Astrocyte (in vitro differentiated cells and primary cell): ENCODE measurements around the gene CACNB2. TPM values are rescaled to one million over a fixed set of nuclear protein-coding genes. Genes with fewer than 3 reads are reported as not detected.

ENCODE experiments used
- DNase-seq: peaks from one replicate; pipeline ENCODE4 v3.0.0-alpha.2; 2010; ENCODE audit warnings: low read depth
- FAIRE-seq: peaks from 2 replicates; lab custom pipeline; 2011; peaks lifted over from hg19 to GRCh38; lab: Jason Lieb, UNC
- H2AFZ ChIP-seq: 2 replicates; pipeline ENCODE4 v1.6.0; 2012; ENCODE audit warnings: low read depth, low read length, inconsistent platforms
- H3K27ac ChIP-seq: 2 replicates; pipeline ENCODE4 v1.5.1; 2011; ENCODE audit warnings: low read depth, low read length, inconsistent platforms
- H3K27me3 ChIP-seq: 2 replicates; pipeline ENCODE4 v1.6.0; 2011; ENCODE audit warnings: low read length, inconsistent platforms; ENCODE audit not compliant: insufficient read depth
- H3K36me3 ChIP-seq: 2 replicates; pipeline ENCODE4 v1.5.1; 2011; ENCODE audit warnings: low read length, inconsistent platforms; ENCODE audit not compliant: insufficient read depth
- H3K4me1 ChIP-seq: 2 replicates; pipeline ENCODE4 v1.5.1; 2011; ENCODE audit warnings: low read length, inconsistent platforms; ENCODE audit not compliant: insufficient read depth
- H3K4me2 ChIP-seq: 2 replicates; pipeline ENCODE4 v1.6.0; 2012; ENCODE audit warnings: low read length, inconsistent platforms
- H3K4me3 ChIP-seq: 2 replicates; pipeline ENCODE4 v1.5.1; 2011; ENCODE audit warnings: low read depth, mild to moderate bottlenecking, low read length, inconsistent platforms; ENCODE audit not compliant: insufficient read depth
- H3K79me2 ChIP-seq: 2 replicates; pipeline ENCODE4 v1.6.0; 2012; ENCODE audit warnings: mild to moderate bottlenecking, low read length, inconsistent platforms; ENCODE audit not compliant: insufficient read depth
- H3K9ac ChIP-seq: 2 replicates; pipeline ENCODE4 v1.6.0; 2012; ENCODE audit warnings: mild to moderate bottlenecking, low read length, inconsistent platforms
- H3K9me3 ChIP-seq: 2 replicates; pipeline ENCODE4 v1.5.1; 2012; ENCODE audit warnings: low read depth, mild to moderate bottlenecking, low read length, inconsistent platforms; ENCODE audit not compliant: insufficient read depth
- H4K20me1 ChIP-seq: 2 replicates; pipeline ENCODE4 v1.6.0; 2012; ENCODE audit warnings: low read length, inconsistent platforms; ENCODE audit not compliant: insufficient read depth
- H3K27ac Mint-ChIP-seq: one replicate; pipeline ENCODE4 v1.8.0; 2021; ENCODE audit warnings: mild to moderate bottlenecking, mixed read lengths; ENCODE audit not compliant: unreplicated experiment
- H3K27me3 Mint-ChIP-seq: one replicate; pipeline ENCODE4 v1.8.0; 2021; ENCODE audit warnings: low read depth, mixed read lengths; ENCODE audit not compliant: unreplicated experiment
- H3K36me3 Mint-ChIP-seq: one replicate; pipeline ENCODE4 v1.8.0; 2021; ENCODE audit warnings: low read depth, mixed read lengths; ENCODE audit not compliant: unreplicated experiment
- H3K4me1 Mint-ChIP-seq: one replicate; pipeline ENCODE4 v1.8.0; 2021; ENCODE audit warnings: low read depth, mixed read lengths; ENCODE audit not compliant: unreplicated experiment
- H3K4me3 Mint-ChIP-seq: one replicate; pipeline ENCODE4 v1.8.0; 2021; ENCODE audit warnings: mild to moderate bottlenecking, moderate library complexity, mixed read lengths; ENCODE audit not compliant: unreplicated experiment
- H3K9me3 Mint-ChIP-seq: one replicate; pipeline ENCODE4 v1.8.0; 2021; ENCODE audit warnings: mild to moderate bottlenecking, mixed read lengths; ENCODE audit not compliant: unreplicated experiment
- EZH2 ChIP-seq: IDR thresholded peaks from 2 replicates; pipeline ENCODE4 v1.6.1; 2012; ENCODE audit warnings: mild to moderate bottlenecking, low read length, inconsistent platforms; ENCODE audit not compliant: insufficient read depth
- total RNA-seq: library from RNA; stranded (reverse); gene quantifications from 2 replicates; pipeline ENCODE4 v1.2.1, GENCODE V29; 2021
- TF ChIP-seq, protein P1 (sequence below): IDR thresholded peaks from 2 replicates; pipeline ENCODE4 v1.5.1; 2011; ENCODE audit warnings: low read depth, mild to moderate bottlenecking, inconsistent platforms, low read length, moderate library complexity; ENCODE audit not compliant: insufficient read depth

The CACNB2 gene
- total RNA-seq, 1 donor from 2014 or later, result 0.66 TPM

DNA sequence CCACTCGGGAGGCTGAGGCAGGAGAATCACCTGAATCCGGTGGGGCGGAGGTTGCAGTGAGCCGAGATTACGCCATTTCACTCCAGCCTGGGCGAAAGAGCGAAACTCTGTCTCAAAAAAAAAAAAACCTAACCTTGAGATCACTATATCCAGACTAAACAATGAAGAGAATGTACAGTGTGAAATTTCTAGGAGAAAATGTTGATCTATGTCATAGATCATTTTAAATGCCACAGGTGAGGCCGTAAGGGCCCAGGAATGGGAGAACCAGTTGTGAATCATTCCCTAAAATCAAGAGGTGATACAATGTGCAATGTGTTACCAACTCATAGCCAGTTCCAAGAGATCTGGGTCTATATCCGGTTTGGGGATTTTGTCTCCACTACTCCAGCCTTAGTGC is 158.0 kb downstream of the CACNB2 start:
- H3K9me3 Mint-ChIP-seq, result no peaks in the 10 kb centered on the region
- no peak overlapping the region for H3K27ac Mint-ChIP-seq
- Histone ChIP-seq H4K20me1 (no peaks in the 10 kb centered on the region), H2AFZ (no peak overlapping the region), H3K9me3 (no peaks in the 10 kb centered on the region), H3K79me2 (no peaks in the 10 kb centered on the region), H3K36me3 (no peaks in the 10 kb centered on the region), H3K4me1 (no peaks in the 10 kb centered on the region), H3K9ac (no peak overlapping the region), H3K27ac (no peak overlapping the region), H3K27me3 (no peaks in the 10 kb centered on the region), H3K4me3 (no peak overlapping the region), H3K4me2 (no peak overlapping the region)
- no peak overlapping the region for H3K4me3 Mint-ChIP-seq
- TF ChIP-seq, protein P1, sequence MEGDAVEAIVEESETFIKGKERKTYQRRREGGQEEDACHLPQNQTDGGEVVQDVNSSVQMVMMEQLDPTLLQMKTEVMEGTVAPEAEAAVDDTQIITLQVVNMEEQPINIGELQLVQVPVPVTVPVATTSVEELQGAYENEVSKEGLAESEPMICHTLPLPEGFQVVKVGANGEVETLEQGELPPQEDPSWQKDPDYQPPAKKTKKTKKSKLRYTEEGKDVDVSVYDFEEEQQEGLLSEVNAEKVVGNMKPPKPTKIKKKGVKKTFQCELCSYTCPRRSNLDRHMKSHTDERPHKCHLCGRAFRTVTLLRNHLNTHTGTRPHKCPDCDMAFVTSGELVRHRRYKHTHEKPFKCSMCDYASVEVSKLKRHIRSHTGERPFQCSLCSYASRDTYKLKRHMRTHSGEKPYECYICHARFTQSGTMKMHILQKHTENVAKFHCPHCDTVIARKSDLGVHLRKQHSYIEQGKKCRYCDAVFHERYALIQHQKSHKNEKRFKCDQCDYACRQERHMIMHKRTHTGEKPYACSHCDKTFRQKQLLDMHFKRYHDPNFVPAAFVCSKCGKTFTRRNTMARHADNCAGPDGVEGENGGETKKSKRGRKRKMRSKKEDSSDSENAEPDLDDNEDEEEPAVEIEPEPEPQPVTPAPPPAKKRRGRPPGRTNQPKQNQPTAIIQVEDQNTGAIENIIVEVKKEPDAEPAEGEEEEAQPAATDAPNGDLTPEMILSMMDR, result no peak
- no peak for TF ChIP-seq EZH2
- no peaks in the 10 kb centered on the region for H3K4me1 Mint-ChIP-seq
- FAIRE-seq (no peak), DNase-seq (no peak)
- no peaks in the 10 kb centered on the region for H3K36me3 Mint-ChIP-seq
- H3K27me3 Mint-ChIP-seq, result no peaks in the 10 kb centered on the region

DNA sequence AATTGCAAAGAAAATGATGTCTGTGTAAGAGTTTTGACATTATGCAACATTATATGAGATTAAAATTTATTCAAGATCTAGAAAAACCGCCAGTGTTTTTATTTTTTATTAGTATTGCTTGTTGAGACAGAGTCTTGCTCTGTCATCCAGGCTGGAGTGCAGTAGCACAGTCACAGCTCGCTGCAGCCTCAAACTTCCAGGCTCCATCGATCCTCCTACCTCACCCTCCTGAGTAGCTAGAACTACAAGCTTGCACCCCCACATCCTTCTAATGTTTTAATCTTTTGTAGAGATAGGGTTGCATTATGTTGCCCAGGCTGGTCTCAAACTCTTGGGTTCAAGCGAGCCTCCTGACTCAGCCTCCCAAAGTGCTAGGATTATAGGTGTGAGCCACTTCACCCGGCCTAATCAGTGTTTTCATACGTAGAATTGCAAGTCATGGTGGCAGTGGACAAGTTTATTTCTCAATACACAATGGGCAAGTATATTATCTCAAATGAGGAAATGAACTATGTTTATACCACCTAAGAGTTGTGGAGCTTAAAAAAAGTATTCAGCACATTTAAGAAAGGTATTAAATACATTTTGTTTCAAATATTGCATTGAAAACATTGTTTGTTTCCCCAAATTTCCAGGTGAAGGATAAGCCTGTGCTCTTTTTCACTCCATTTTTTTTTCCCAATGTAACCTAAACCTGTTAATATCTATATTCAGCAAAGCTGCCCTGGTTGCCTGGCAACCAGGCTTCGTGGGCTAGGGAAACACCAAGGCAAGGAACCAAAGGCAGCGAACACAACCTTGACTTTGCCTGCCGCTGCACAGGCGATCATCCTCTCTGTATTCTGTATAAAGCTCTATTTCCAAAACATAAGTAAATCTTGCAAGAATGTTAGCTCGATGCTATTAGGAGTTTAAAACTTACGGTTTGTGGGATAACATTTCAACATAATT is 163.9 kb downstream of the CACNB2 start:
- Histone ChIP-seq H3K4me2 (no peak overlapping the region), H3K4me3 (no peak overlapping the region), H3K27me3 (no peaks in the 10 kb centered on the region), H3K36me3 (no peaks in the 10 kb centered on the region), H3K9ac (no peak overlapping the region), H3K4me1 (no peaks in the 10 kb centered on the region), H4K20me1 (no peaks in the 10 kb centered on the region), H3K27ac (no peak overlapping the region), H2AFZ (no peak overlapping the region), H3K9me3 (no peaks in the 10 kb centered on the region), H3K79me2 (no peaks in the 10 kb centered on the region)
- no peak for FAIRE-seq
- H3K36me3 Mint-ChIP-seq, result no peaks in the 10 kb centered on the region
- H3K27me3 Mint-ChIP-seq, result no peaks in the 10 kb centered on the region
- no peaks in the 10 kb centered on the region for H3K4me1 Mint-ChIP-seq
- H3K4me3 Mint-ChIP-seq, result no peak overlapping the region
- no peak overlapping the region for H3K27ac Mint-ChIP-seq
- no peak for DNase-seq
- TF ChIP-seq EZH2, result no peak
- H3K9me3 Mint-ChIP-seq, result no peaks in the 10 kb centered on the region

DNA sequence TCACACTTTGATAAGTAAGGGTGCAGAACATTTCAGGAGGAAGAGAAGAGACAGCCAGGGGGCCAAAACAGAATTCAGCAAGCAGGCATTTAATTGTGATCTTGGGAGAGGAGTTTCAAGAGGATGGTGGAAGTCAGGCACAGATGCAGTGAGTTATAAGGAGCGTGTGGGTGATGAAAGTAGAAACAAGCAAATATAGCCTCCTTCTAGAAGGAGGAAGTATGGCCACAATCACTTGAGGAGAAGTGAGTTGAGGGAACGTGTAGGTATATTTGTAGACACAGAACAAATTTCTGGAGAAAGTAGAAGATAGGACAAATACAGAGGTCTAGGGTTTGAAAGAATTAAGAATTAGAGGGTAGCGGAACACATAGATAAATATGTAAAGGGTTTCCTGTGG is 165.8 kb downstream of the CACNB2 start:
- no peaks in the 10 kb centered on the region for H3K36me3 Mint-ChIP-seq
- H3K27me3 Mint-ChIP-seq, result no peaks in the 10 kb centered on the region
- H3K9me3 Mint-ChIP-seq, result no peaks in the 10 kb centered on the region
- Histone ChIP-seq H3K4me1 (no peaks in the 10 kb centered on the region), H3K9me3 (no peaks in the 10 kb centered on the region), H3K4me2 (no peak overlapping the region), H3K9ac (no peak overlapping the region), H3K36me3 (no peaks in the 10 kb centered on the region), H3K27me3 (no peaks in the 10 kb centered on the region), H2AFZ (no peak overlapping the region), H3K79me2 (no peaks in the 10 kb centered on the region), H4K20me1 (no peaks in the 10 kb centered on the region), H3K27ac (no peak overlapping the region), H3K4me3 (no peak overlapping the region)
- DNase-seq (no peak), FAIRE-seq (no peak)
- no peak for TF ChIP-seq EZH2
- TF ChIP-seq, protein P1, result no peak
- H3K4me1 Mint-ChIP-seq, result no peaks in the 10 kb centered on the region
- no peak overlapping the region for H3K27ac Mint-ChIP-seq
- H3K4me3 Mint-ChIP-seq, result no peak overlapping the region
